ENCODE measurements around the gene NECTIN4. TPM values are rescaled to one million over a fixed set of nuclear protein-coding genes. Genes with fewer than 3 reads are reported as not detected.

Gene NECTIN4
- total RNA-seq (2016; rRNA removed; fragmentation: Illumina TruSeq; extraction: Trizol) (12.3 and 12.4 TPM in 2 replicates), polyA plus RNA-seq (2011; rRNA removed) (5.9 and 9.2 TPM in 2 replicates), polyA minus RNA-seq (2011; rRNA and poly(A)+ RNA removed; ENCODE audit: low replicate concordance) (0.30 and 21.8 TPM in 2 replicates), Bru-seq, nascent RNA (percentile 39 among the genes with signal in this experiment), BruChase-seq, experiment 1, labeled RNA remaining after a 6-hour chase (percentile 45 among the genes with signal in this experiment), BruChase-seq, experiment 2, labeled RNA remaining after a 2-hour chase (percentile 53 among the genes with signal in this experiment)
- total RNA-seq (2016; cell fraction: cytosol; rRNA removed; fragmentation: Illumina TruSeq; extraction: Trizol; ENCODE audit: low read depth) = 5.2 and 6.1 TPM in 2 replicates
- 11.2 and 11.6 TPM in 2 replicates for total RNA-seq (2016; cell fraction: insoluble cytoplasmic fraction; rRNA removed; fragmentation: Illumina TruSeq; extraction: Trizol)
- 16.6 and 17.2 TPM in 2 replicates for total RNA-seq (2016; cell fraction: membrane; rRNA removed; fragmentation: Illumina TruSeq; extraction: Trizol)
- 7.8 and 11.8 TPM in 2 replicates for total RNA-seq (2016; cell fraction: nucleus; rRNA removed; fragmentation: Illumina TruSeq; extraction: Trizol)
- polyA plus RNA-seq (2011; cell fraction: cytosol; rRNA removed) = 7.8 and 14.6 TPM in 2 replicates
- 5.3 and 7.3 TPM in 2 replicates for polyA plus RNA-seq (2011; cell fraction: nucleus; rRNA removed)
- polyA plus RNA-seq (2012) = 4.5 and 7.4 TPM in 2 replicates
- polyA plus RNA-seq (2016; cell fraction: cytosol; fragmentation: Illumina TruSeq; extraction: Trizol; ENCODE audit: low read depth) = 3.2 and 3.6 TPM in 2 replicates
- polyA plus RNA-seq (2016; cell fraction: insoluble cytoplasmic fraction; fragmentation: Illumina TruSeq; extraction: Trizol; ENCODE audit: low read depth) = 8.1 and 8.9 TPM in 2 replicates
- 8.1 and 9.9 TPM in 2 replicates for polyA plus RNA-seq (2016; cell fraction: membrane; fragmentation: Illumina TruSeq; extraction: Trizol; ENCODE audit: low read depth)
- polyA plus RNA-seq (2016; cell fraction: nucleus; fragmentation: Illumina TruSeq; extraction: Trizol; ENCODE audit: insufficient read depth, low read depth) = 10.0 and 12.0 TPM in 2 replicates
- 1.8 and 6.0 TPM in 2 replicates for polyA minus RNA-seq (2011; cell fraction: cytosol; rRNA and poly(A)+ RNA removed)
- polyA minus RNA-seq (2011; cell fraction: nucleus; rRNA and poly(A)+ RNA removed) = 5.8 and 10.3 TPM in 2 replicates
- long read RNA-seq, experiment 1, partial matches to known transcripts = 7 of 23 reads
- long read RNA-seq, experiment 1, other reads (novel, unspliced or antisense) = 15 of 23 reads
- long read RNA-seq, experiment 2, partial matches to known transcripts = 5 of 19 reads
- long read RNA-seq, experiment 2, other reads (novel, unspliced or antisense) = 14 of 19 reads

GRCh38 chr1:161089251-161089924, at the start of gene NECTIN4:
Gene NECTIN4, minus strand, starts transcription at chr1:161089558. Its CDS starts 262 bp downstream, at chr1:161089296.
- Histone ChIP-seq H3K9ac (ENCODE audit: insufficient read depth, low read depth, low read length) (no peak within 1 kb of the TSS), H3K27ac (ENCODE audit: extremely low read length, insufficient read depth, low read length) (no peak within 1 kb of the TSS), H3K4me3 (replicated peaks in 1 of 3; ENCODE audit: insufficient read depth in 1 of 3, low read depth in 2 of 3, low read length in 3 of 3) (no peak within 1 kb of the TSS), H4K20me1 (ENCODE audit: insufficient read depth, low read length) (no peaks in the 10 kb centered on the region), H2AFZ (ENCODE audit: low read length) (no peak within 1 kb of the TSS), H3K36me3 (replicated peaks in 1 of 2; ENCODE audit: control insufficient read depth in 1 of 2, insufficient read depth in 2 of 2, low read length in 2 of 2) (no peaks in the 10 kb centered on the region), H3K9me3 (ENCODE audit: low read length) (no peaks in the 10 kb centered on the region), H3K4me1 (ENCODE audit: insufficient read depth, low read length) (peaks cover 33% of the 10 kb centered on the region), H3K4me2 (ENCODE audit: low read depth, low read length) (no peak within 1 kb of the TSS), H3K27me3 (ENCODE audit: control insufficient read depth in 1 of 2, insufficient read depth in 2 of 2, low read length in 2 of 2) (peaks cover 3 to 38% of the 10 kb centered on the region in 2 experiments; a peak in 3 of 5 replicates), H3K79me2 (ENCODE audit: insufficient read depth, low read length) (no peaks in the 10 kb centered on the region)
- no peak for DNase-seq (ENCODE audit: low spot score)
- in situ Hi-C loops (cut with HindIII; ENCODE audit: extremely low pct_ligation_motif_present, low pct_unique_long_range_greater_than_20kb) = no loop called here
- WGBS (ENCODE audit: low lambda C conversion rate) = 47% methylated on average over 17 of the region's 22 CpGs
- CTCF ChIA-PET (ENCODE audit: low intra/inter-chr PET ratio, low total read pairs) = no interaction called here
- no peak for TF ChIP-seq SRF (IDR thresholded peaks at IDR 0.05; ENCODE audit: low read depth, low read length)
- no peak for TF ChIP-seq RBM39 (IDR thresholded peaks at IDR 0.05; ENCODE audit: low read depth, low read length, poor library complexity, severe bottlenecking)
- no peak for TF ChIP-seq THAP7 (CRISPR knock-in tag; IDR thresholded peaks at IDR 0.05)
- TF ChIP-seq ZNF44 (CRISPR knock-in tag; IDR thresholded peaks at IDR 0.05) = no peak
- no peak for TF ChIP-seq RCOR2 (CRISPR knock-in tag; IDR thresholded peaks at IDR 0.05)
- no peak for TF ChIP-seq SOX13 (IDR thresholded peaks at IDR 0.05)
- TF ChIP-seq SOX13 (CRISPR knock-in tag; conservative IDR thresholded peaks at IDR 0.05 in 1 of 2, IDR thresholded peaks at IDR 0.05 in 1 of 2) = no peak
- no peak for TF ChIP-seq ELF1 (CRISPR knock-in tag; IDR thresholded peaks at IDR 0.05)
- no peak for TF ChIP-seq ZNF512 (CRISPR knock-in tag; IDR thresholded peaks at IDR 0.05)
- TF ChIP-seq ZFX (CRISPR knock-in tag; IDR thresholded peaks at IDR 0.05; ENCODE audit: low read depth) = no peak
- no peak for TF ChIP-seq TP53 (CRISPR knock-in tag; conservative IDR thresholded peaks at IDR 0.05)
- no peak for TF ChIP-seq ZNF619 (CRISPR knock-in tag; IDR thresholded peaks at IDR 0.05)
- TF ChIP-seq ZNF343 (CRISPR knock-in tag; IDR thresholded peaks at IDR 0.05) = no peak
- no peak for TF ChIP-seq TGIF2 (CRISPR knock-in tag; IDR thresholded peaks at IDR 0.05)
- TF ChIP-seq ZZZ3 (CRISPR knock-in tag; IDR thresholded peaks at IDR 0.05; ENCODE audit: borderline replicate concordance) = no peak
- no peak for TF ChIP-seq ZSCAN21 (CRISPR knock-in tag; IDR thresholded peaks at IDR 0.05; ENCODE audit: borderline replicate concordance)
- TF ChIP-seq IRX3 (CRISPR knock-in tag; IDR thresholded peaks at IDR 0.05; ENCODE audit: borderline replicate concordance, low read depth) = no peak
- no peak for TF ChIP-seq MEF2D (CRISPR knock-in tag; IDR thresholded peaks at IDR 0.05)
- TF ChIP-seq SIX4 (CRISPR knock-in tag; IDR thresholded peaks at IDR 0.05) = no peak
- intact Hi-C loops (cut with micrococcal nuclease; ENCODE audit: unreplicated experiment) = no loop called here
- no peak for ATAC-seq
- BruUV-seq (replicated peaks) = no TSS peak
- no peak for FAIRE-seq
- POLR2A ChIA-PET = no interaction called here

Measured in HepG2 (cell line).